ENCODE results near the gene LGALS1.

Gene LGALS1

DNA sequence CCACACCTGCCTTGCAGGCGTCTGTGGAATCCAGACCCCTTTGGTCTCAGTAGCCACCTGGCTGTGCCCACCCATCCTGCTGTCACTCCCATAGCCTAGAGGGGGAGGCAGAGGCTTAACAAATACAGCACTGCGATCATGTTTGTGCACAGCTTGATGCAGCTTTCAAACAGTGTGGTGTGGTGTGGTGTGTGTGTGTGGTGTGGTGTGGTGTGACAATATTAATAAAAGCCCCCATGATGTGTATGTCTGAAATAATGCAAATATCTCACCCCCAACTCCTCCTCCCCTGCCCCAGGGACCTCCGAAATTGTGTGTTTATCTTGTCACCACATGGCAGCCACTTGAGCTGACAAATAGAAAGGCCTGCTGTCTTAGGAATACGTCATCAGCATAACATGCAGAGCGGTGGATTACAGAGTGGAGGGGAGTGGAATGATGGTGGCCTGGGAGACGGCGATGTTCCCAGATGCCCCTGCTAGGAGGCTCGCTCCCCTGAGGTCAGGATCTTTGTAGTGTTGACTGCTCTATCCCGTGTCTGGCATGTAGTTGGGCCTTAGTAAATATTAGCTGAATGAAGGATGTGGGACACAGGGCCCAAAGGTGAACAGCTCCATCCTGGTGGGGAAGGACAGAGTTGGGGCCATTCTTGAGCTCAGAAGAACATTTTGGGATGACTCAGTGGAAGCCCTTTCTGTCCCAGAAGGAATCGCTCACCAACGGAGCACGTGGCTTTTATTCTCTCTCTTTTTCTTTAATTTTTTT lies 14.1 kb upstream of the LGALS1 start:
- DNase-seq (ENCODE audit: low read depth in 2 of 2) = no peak

DNA sequence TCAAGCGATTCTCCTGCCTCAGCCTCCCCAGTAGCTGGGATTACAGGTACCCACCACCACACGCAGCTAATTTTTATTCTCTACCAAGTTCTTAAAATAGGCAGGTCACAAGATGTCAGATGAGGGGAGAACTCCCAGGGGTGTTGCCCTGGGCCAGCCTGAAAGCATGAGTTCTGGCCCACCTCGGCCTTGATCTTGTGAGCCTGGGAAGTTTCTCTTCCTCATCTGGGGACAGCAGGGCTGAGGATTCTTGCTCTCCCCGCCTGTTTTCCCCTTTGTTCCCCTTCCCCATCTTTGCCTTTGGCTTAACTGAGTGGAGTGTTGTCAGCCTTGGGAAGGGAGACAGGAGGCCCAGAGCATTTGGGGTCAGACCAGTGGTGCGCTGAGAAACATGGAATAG lies 13.4 kb upstream of the LGALS1 start:
- no peak for DNase-seq (ENCODE audit: low read depth in 2 of 2)

DNA sequence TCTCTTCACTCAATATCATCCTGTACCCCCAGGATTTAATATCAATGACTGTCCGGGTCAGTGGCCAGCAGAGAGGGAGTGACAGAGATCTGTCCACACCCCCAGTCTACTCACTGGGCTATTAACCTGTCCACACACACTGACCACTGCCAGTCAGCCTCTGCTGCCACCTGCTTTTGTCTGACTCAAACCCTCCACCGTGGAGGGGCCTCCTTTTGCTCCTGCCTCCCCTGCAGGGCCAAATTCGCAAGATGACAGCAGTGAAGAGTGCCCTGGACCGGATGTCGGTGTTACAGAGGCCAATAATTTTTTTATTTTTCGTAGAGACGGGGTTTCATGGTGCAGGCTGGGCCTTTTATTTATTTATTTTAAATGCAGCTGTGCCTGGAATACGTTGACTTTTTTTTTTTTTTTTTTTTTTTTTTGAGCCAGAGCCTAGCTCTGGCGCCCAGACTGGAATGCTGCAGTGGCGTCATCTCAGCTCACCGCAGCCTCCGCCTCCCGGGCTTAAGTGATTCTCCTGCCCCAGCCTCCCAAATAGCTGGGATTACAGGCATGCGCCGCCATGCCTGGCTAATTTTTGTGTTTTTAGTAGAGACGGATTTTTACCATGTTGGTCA lies 11.8 kb upstream of the LGALS1 start:
- no peak for DNase-seq (ENCODE audit: low read depth in 2 of 2)

DNA sequence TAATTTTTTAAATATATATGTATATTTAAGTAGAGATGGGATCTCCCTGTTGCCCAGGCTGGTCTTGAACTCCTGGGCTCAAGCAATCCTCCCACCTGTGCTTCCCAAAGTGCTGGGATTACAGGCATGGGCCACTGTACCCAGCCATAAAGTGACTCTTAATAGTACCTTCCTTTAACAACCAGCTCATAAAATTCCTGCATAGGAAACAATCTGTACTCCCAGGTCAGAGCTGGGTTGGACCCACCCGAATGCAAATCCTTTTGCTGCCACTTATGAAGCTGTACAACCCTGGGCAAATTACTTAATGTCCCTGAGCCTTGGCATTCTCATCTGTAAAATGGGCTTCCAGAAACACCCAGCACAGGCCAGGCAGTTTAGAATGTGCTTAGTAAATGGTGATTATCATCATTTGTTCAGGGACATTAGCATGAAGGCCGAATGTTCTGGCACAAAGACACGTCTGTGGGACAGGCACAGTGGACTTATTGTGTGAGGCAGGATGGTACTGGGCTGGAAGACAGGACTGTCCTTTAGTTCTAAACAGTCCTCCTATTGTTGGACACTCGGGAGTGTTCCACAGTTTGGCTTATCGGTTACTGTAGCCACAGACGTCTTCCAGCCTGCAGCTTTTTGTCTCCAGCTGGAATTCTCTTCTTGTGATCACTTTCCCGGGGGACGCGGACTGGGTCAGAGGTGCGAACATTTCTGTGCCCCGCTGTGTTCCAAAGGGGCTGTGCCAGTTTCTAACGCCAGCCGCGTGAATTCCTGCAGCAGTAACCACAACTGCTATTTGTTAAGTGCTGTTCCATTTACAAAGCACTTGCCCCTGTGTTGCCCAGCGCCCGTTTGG lies 11.0 kb upstream of the LGALS1 start:
- DNase-seq (ENCODE audit: low read depth in 2 of 2) = no peak

DNA sequence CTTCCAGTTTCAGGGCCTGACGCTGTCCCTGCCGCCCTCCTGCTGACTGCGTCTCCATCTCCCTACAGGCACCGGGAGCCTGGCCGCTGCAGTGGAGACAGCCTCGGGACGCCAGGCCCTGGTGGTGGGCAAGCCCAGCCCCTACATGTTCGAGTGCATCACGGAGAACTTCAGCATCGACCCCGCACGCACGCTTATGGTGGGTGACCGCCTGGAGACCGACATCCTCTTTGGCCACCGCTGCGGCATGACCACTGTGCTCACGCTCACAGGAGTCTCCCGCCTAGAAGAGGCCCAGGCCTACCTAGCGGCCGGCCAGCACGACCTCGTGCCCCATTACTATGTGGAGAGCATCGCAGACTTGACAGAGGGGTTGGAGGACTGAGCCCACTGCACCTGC lies 9.9 kb upstream of the LGALS1 start:
- no peak for DNase-seq (ENCODE audit: low read depth in 2 of 2)

DNA sequence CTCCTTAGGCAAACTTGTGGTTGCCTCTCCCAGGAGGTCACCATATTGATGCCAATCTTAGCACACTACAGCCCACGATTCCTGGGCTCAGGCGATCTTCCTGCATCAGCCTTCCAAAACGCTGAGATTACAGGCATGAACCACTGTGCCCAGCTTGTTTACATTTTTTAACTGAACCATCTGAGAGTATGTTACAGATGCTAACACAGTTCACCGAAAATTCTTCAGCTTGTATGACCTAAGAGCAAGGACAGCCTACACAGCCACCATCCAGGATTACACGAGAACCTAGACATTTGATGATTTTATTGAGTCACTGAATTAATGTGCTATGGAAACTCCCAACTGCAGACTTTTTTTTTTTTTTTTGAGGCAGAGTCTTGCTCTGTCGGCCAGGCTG lies 5.8 kb upstream of the LGALS1 start:
- DNase-seq (ENCODE audit: low read depth in 2 of 2) = no peak

DNA sequence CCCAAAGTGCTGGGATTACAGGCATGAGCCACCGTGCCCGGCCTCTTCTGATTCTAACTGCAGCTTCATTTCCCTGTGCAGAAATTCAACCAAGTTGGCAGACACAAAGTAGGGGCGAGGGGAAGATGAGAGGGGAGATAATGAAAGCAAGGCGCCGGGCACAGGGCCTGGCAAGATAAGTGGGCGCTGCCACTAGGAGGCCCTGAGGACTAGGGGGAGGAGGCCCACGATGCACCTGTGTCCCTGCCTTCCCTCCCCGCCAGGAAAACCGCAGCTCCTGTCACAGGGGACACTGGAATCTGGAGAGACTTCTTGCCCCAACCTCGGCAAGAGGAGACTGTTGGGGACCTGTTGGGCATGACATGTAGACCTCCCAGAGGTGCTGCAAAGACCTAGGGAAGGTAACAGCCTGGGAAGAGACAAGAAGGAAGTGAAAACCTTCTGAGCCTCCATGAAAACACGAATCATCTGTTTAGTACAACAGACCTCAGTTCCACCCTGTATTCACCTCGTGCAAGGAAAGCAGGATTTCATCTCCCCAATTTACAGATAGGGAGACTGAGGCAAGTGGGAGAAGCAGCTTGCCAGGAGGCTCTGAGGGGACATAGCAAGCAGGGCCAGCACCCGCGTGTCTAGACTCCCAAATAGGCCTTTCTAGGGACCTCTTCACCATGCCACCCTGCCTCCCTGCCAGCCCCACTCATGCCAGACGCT lies 3.1 kb upstream of the LGALS1 start:
- DNase-seq (ENCODE audit: low read depth in 2 of 2) = no peak

DNA sequence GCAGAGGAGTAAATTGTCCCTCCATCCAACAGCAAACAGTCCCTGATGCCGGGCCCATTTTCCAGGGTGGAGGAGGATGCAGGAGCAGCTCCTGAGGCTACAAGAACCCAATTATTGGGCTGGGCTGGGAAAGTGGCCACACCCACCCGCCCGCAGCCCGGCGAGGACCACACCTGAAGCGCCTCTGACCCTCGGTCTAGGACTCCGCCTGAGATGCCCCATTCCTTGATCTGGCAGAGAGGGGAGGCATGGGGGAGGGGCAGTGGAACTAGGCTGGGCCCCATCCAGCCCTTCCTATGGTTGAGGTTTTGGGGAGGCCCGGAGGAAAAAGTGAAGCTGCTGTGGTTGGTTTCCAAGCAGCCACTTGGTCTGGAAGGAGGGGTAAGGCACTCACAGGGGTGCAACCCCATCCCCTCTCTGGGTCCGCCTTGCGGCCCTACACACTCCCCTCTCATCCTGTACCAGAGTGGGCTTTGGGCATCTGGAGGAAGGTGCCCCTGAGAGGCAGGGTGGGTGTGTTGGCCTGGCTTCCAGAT lies 2.4 kb upstream of the LGALS1 start:
- no peak for DNase-seq (ENCODE audit: low read depth in 2 of 2)

DNA sequence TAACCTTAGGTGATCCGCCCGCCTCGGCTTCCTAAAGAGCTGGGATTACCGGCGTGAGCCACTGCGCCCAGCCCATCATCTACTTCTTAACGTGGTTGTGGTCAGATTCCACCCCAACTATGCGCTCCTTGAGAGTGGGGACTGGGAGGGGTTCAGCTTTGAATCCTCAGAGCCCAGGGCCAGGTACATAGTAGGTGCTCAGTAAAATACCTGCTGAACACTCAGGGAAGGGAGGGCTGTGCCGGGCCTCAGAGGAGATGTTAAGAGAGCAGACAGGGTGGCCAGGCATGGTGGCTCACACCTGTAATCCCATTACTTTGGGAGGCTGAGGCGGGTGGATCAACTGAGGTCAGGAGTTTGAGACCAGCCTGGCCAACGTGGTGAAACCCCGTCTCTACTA lies 1.2 kb upstream of the LGALS1 start:
- DNase-seq (ENCODE audit: low read depth in 2 of 2) = no peak

DNA sequence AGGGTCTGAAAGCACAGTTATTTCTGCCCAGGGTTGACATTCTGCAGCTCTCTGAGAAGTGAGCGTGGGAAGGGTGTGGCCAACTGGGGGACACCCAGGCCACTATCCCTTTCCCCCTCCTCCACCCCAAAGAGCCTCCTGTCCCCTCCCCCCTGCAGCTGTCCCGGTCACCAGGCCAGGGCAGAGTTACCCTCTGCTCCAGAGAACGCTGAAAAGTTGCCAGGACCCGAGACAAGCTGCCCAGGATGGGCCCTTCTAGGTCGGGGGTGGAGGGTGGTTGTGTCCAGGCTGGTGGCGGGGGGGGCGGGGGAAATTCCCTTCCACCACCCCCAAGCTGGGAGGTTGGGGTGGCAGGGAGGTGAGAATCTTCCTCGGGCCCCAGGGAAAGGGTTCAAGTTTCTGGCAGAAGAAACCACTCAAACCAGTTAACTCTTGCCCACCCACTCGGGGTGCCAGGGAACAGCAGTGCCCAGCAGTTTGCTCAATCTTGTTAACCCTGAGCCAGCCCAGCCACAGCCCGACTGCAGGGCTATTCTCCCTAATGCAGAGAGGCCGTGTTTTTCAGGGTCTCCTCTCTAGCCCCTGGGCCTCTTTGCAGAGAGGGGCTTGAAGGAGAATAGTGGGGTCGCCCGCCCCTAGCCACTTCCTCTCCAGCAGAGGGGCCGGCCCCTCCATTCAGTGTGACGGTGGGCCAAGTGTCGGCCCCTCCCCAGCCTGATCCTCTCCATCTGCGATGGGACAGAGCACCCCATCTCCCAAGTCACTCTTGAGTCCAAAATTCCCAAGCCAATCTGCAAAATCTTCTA lies 697 bp downstream of the LGALS1 start:
- no peak for DNase-seq (ENCODE audit: low read depth in 2 of 2)

DNA sequence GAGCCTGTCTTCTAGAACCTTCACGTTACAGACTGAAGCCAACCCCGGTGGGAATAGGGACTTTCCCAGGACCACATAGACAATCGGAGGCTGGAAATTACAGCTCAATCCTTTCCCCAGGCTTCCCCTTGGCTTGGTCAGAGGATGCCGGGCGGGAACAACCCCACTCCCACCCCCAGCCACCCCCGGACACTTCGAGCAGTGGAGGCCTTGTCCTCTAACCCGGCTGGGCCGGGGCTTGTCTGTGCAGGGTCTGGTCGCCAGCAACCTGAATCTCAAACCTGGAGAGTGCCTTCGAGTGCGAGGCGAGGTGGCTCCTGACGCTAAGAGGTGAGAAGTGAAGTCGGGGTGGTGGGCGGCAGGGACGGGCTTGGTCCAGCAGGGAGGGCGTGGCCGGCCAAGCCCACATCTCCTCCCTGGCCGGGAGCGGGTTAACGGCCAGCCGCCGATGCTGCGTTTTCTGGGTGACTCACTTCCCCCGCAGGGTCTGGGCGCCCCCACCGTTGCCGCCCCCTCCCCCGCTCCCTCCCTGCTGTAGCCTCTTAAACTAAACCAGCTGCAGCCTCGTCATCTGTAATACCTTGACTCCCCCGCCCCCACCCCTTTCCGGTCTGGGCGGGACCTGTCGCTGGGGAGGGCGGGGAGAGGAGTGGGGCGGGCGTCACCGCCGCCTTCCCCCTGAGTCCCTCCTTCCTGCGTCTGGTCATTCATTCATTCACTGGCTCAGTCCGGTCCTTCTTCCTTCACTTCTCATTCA lies 1.5 kb downstream of the LGALS1 start:
- DNase-seq (ENCODE audit: low read depth in 2 of 2) = peak; percentile 89 to 94

DNA sequence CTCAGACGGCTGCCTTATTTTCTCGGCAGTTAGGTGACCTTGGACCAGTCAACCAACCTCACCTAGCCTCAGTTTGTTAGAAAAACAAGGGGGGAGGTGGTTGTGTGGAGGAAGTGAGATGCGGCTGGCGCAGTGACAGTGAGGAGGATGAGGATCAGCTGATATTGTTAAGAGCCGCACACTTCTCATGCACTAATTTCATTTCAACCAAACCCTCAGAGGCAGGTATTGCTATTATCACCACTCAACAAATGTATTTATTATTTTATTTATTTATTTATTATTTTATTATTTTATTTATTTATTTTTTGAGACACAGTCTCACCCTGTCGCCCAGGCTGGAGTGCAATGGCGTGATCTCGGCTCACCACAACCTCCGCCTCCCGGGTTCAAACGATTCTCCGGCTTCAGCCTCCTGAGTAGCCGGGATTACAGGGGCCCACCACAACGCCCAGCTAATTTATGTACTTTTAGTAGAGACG lies 2.1 kb downstream of the LGALS1 start:
- DNase-seq (ENCODE audit: low read depth in 2 of 2) = no peak

DNA sequence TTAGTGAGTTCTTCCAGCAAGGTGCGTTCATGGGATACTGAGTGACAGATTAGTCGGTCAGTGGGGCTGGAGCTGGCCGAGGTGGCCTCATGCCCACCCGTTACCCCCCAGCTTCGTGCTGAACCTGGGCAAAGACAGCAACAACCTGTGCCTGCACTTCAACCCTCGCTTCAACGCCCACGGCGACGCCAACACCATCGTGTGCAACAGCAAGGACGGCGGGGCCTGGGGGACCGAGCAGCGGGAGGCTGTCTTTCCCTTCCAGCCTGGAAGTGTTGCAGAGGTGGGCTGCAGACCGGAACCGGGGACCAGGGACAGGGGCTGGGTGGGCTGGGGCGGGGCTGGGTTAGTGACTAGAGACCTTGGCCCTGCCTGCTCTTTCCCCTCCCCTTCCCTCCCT lies 2.9 kb downstream of the LGALS1 start:
- no peak for DNase-seq (ENCODE audit: low read depth in 2 of 2)

DNA sequence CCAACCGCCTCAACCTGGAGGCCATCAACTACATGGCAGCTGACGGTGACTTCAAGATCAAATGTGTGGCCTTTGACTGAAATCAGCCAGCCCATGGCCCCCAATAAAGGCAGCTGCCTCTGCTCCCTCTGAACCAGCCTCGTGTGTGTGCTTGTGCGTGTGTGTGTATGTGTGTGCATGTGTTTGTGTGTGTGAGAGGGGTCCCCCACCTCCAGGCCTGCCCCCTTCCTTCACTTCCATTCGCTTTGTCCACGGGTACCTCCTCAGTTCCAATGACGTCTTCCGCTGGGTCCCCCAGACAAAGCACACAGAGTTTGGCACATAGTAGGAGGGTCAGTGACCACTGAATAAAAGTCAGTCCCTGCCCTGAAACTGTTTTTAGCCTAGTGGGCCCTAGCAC lies 4.2 kb downstream of the LGALS1 start:
- DNase-seq (ENCODE audit: low read depth in 2 of 2) = no peak

DNA sequence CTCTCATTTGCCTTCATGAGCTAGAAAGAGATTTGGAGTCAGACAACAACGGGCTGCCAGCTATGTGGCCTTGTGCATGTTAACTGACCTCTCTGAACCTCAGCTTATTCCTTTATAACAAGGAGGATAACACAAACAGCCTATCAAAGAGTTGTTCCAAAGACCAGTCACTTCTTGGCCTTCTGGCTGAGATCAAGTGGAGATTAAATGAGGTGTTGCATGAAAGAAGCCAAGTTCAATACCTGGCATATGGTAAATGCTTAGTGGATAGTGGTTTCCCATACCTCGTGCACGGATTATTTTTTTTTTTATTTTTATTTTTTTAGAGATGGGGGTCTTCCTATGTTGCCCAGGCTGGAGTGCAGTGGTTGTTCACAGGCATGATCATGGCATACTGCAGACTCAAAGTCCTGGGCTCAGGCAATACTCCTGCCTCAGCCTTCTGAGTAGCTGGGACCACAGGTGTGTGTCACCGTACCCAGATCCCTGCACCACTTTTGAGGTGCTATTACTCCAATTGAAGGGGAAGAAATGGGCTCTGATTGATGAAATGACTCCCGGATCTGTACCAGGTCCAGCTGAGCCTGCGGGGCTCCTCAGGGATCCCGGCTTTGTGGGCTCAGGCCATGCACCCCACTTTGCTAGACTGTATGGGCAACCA lies 4.9 kb downstream of the LGALS1 start:
- DNase-seq (ENCODE audit: low read depth in 2 of 2) = no peak

DNA sequence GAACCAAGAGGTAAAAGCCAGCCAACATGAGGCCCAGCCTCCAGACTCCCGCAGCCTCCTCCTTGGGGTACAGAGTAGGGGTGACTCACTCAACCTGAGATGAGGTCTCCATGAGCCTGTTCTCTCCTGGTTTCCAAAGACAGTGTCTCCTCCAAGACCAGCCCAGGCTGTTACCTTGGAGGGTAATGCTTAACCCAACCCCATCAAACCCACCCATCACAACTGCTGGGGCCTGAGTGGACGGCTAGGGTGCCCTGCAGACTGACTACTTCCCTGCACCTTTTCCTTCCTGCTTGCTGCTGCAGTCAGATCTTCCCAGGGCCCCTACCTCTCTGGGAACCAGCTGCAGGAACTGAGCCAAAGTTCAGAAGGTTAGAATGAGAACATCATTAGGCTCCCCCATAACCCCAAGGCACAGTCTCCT lies 5.6 kb downstream of the LGALS1 start:
- DNase-seq (ENCODE audit: low read depth in 2 of 2) = no peak

DNA sequence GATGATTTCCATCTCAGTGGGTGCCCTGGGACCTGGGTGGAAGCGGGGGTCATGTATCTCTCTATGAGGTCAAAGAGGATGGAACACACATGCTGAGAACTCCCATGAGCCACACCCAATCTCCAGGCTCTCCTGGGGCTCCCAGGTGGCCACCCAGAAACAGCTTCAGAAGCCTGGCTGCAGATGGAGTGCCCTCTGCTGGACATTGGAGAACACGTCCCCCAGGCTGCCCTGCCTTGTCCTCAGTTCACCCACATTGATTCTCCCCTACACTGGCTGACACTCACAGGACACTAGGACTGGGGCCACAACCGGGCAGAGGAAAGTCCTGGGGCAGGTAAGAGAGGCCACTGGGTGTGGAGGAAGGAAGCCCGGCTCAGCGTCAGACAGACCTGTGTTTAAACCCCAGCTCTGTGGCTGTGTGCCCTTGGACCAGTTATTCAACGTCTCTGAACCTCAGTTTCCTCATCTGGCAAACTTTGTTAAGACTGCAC lies 6.2 kb downstream of the LGALS1 start:
- DNase-seq (ENCODE audit: low read depth in 2 of 2) = peak in 1 of 2 donors; percentile 57

DNA sequence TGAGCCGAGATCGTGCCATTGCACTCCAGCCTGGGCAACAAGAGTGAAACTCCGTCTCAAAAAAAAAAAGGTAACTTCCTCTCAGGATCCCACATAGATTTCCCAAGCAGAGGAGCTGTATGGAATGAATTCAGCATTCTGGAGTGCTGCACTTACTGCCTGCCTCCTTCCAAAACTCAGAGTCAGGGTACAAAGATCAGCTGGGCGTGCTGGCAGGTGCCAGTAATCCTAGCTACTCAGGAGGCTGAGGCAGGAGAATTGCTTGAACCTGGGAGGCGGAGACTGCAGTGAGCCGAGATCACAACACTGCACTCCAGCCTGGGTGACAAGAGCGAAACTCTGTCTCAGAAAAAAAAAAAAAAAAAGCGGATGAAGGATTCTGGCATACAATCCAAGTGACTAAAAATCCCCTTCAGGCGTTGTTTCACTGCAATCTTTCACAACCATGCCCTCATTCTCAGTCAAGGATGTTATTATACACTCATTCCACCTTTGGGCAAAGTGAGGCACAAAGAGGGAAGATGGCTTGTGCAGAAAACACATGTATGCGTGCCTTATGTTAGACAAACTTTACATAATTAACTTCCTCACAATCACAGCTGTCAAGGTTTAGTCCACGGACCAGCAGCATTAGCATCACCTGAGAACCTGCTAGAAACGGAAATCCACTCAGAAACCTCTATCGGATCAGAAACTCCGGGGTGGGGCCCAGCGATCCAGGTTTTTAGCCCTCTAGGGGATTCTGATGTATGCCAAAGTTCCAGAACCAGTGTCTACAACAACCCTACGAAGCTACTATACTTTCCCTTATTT lies 9.6 kb downstream of the LGALS1 start:
- no peak for DNase-seq (ENCODE audit: low read depth in 2 of 2)
